ENCODE results near the gene SVOPL. TPM values are rescaled to one million over a fixed set of nuclear protein-coding genes. Genes with fewer than 3 reads are reported as not detected.

Gene SVOPL
- total RNA-seq, 4 donors from 2014 or later = 4.1 to 4.6 TPM; not detected in 2

DNA sequence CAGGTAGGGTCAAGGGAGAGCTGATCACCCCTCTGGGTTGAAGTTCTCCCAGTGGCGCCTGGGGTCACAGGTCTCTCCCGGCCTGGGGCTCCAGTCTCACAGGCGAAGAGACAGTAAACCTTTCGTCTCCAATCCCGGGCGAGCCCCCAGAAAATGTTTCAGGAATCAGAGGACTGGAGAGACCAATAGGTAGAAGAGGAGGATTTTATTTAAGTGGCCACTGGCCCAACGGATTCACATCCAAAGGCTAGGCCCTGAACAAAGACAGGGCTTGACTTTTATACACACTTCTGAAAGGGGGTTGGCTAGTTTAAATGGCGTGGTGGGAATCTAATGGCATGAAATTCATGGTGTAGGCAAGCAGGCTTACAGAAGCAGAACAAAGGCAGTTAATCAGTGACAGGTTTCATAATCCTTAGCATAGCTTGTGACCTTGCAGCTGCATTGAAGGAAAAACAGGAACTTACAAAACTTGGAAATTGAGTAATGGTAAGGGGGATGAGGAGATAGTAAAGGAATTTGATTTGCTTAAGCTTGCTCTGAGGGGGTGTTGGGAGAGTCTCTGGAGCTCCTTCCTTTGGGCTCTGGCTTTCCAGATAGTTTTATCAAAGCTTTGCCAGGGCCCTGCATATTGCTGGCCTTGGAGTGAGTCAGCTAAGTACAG, 135.6 kb downstream of the SVOPL start:
- Histone ChIP-seq H3K9me3 (peaks cover 29 to 35% of the 10 kb centered on the region in 2 donors), H3K27me3 (no peaks in the 10 kb centered on the region), H3K4me1 (no peaks in the 10 kb centered on the region), H3K4me3 (no peak overlapping the region), H3K27ac (no peak overlapping the region), H3K36me3 (peaks cover 0 to 93% (median 38%) of the 10 kb centered on the region in 4 donors)
- DNase-seq = no peak
- intact Hi-C loops (cut with DNase I; ENCODE audit: low total_unique reads) (no loop called here), in situ Hi-C loops (cut with MboI; ENCODE audit: low pct_ligation_motif_present in 1 of 4, low pct_unique_long_range_greater_than_20kb in 1 of 4, low sequenced_read_pairs in 3 of 4) (no loop called here)
- 96 to 100% methylated on average over 2 to 8 of the region's 8 CpGs for WGBS, 2 donors (ENCODE audit: low coverage in 1 of 2)
- no peak for TF ChIP-seq EP300 (IDR thresholded peaks at IDR 0.05; ENCODE audit: low read depth)
- TF ChIP-seq, protein P1, sequence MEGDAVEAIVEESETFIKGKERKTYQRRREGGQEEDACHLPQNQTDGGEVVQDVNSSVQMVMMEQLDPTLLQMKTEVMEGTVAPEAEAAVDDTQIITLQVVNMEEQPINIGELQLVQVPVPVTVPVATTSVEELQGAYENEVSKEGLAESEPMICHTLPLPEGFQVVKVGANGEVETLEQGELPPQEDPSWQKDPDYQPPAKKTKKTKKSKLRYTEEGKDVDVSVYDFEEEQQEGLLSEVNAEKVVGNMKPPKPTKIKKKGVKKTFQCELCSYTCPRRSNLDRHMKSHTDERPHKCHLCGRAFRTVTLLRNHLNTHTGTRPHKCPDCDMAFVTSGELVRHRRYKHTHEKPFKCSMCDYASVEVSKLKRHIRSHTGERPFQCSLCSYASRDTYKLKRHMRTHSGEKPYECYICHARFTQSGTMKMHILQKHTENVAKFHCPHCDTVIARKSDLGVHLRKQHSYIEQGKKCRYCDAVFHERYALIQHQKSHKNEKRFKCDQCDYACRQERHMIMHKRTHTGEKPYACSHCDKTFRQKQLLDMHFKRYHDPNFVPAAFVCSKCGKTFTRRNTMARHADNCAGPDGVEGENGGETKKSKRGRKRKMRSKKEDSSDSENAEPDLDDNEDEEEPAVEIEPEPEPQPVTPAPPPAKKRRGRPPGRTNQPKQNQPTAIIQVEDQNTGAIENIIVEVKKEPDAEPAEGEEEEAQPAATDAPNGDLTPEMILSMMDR (IDR thresholded peaks at IDR 0.05) = no peak
- no peak for TF ChIP-seq POLR2A (IDR thresholded peaks at IDR 0.05)
- TF ChIP-seq POLR2AphosphoS5 (IDR thresholded peaks at IDR 0.05) = no peak

DNA sequence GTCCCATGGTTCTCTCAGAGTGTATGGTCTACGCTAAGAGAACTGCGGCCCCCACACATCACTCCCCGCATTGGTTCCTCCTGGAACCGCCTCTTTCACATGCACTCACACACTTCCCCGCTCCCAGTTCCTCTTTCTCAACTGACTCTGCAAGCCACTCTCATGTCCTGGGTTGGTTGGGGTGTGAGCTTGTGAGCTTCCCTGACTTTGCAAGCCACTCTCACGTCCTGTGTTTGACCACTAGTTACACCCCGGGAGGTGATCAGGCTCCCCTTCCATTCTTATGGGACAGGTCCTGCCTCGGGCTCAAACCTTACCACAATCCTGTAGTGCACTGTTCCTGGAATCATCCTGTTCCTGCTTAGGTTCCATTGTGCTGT, 136.1 kb downstream of the SVOPL start:
- H3K27me3 ChIP-seq = no peaks in the 10 kb centered on the region
- DNase-seq = no peak
- H3K4me3 ChIP-seq = no peak overlapping the region
- no peak overlapping the region for H3K27ac ChIP-seq
- H3K9me3 ChIP-seq = peaks cover 29 to 35% of the 10 kb centered on the region in 2 donors
- WGBS, 2 donors (ENCODE audit: low coverage in 1 of 2) = 94 to 100% methylated on average over 5 to 8 of the region's 8 CpGs
- peaks cover 0 to 95% (median 39%) of the 10 kb centered on the region in 4 donors for H3K36me3 ChIP-seq
- H3K4me1 ChIP-seq = no peaks in the 10 kb centered on the region
- in situ Hi-C loops (cut with MboI; ENCODE audit: low pct_ligation_motif_present in 1 of 4, low pct_unique_long_range_greater_than_20kb in 1 of 4, low sequenced_read_pairs in 3 of 4) = no loop called here
- TF ChIP-seq, protein P1 (IDR thresholded peaks at IDR 0.05) = no peak
- TF ChIP-seq POLR2A (IDR thresholded peaks at IDR 0.05) (no peak), POLR2AphosphoS5 (IDR thresholded peaks at IDR 0.05) (no peak), EP300 (IDR thresholded peaks at IDR 0.05; ENCODE audit: low read depth) (no peak)
- intact Hi-C loops (cut with DNase I; ENCODE audit: low total_unique reads) = no loop called here

DNA sequence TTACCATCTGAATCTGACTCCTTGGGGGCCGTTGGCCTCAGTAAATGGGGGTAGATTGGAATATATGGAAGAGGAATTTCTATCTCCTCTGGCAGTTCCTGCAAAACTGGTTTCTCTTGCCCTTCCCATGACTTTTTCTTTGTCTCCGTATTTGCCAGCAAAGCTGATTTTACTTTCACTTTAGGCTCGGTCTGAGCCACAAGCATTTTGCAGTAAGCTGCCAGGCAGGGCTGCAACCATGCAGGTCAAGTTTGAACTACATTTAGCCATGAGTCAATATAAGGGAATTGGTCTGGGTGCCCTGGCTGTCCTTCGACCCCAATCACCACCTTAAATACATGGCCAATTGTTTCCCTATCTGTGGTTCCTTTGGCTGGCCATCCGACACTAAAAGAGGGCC, 136.8 kb downstream of the SVOPL start:
- WGBS, 2 donors (ENCODE audit: low coverage in 1 of 2) = 77 to 92% methylated on average over 2 to 5 of the region's 5 CpGs
- intact Hi-C loops (cut with DNase I; ENCODE audit: low total_unique reads) = no loop called here
- Histone ChIP-seq H3K9me3 (peaks cover 29 to 35% of the 10 kb centered on the region in 2 donors), H3K27me3 (no peaks in the 10 kb centered on the region), H3K4me3 (no peak overlapping the region), H3K4me1 (no peaks in the 10 kb centered on the region), H3K27ac (no peak overlapping the region), H3K36me3 (peaks cover 0 to 95% (median 38%) of the 10 kb centered on the region in 4 donors)
- in situ Hi-C loops (cut with MboI; ENCODE audit: low pct_ligation_motif_present in 1 of 4, low pct_unique_long_range_greater_than_20kb in 1 of 4, low sequenced_read_pairs in 3 of 4) = no loop called here
- no peak for TF ChIP-seq POLR2A (IDR thresholded peaks at IDR 0.05)
- DNase-seq = no peak

DNA sequence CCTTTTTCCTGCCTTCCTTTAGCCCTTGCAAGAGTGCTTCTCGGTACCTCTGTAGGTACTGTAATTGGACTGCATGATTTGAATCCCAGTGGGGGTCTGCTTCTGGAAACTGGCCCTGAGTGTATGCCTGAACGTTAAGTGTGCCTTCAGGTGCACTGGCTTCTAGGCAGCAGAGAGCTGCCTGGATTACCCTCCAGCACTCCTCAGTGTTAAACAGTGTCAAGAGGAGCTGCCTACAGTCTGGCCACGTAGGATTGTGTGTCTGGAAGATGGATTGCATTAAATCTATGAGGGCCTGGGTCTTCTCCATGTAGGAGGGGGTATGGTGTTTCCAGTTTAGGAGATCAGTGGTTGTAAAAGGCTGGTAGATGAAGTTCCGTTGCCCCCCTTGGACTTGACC, 137.4 kb downstream of the SVOPL start:
- peaks cover 35% of the 10 kb centered on the region in 2 donors for H3K9me3 ChIP-seq
- TF ChIP-seq POLR2A (IDR thresholded peaks at IDR 0.05) = no peak
- TF ChIP-seq EP300 (IDR thresholded peaks at IDR 0.05; ENCODE audit: low read depth) = no peak
- TF ChIP-seq, protein P1 (IDR thresholded peaks at IDR 0.05) = no peak
- TF ChIP-seq POLR2AphosphoS5 (IDR thresholded peaks at IDR 0.05) = no peak
- intact Hi-C loops (cut with DNase I; ENCODE audit: low total_unique reads) (no loop called here), in situ Hi-C loops (cut with MboI; ENCODE audit: low pct_ligation_motif_present in 1 of 4, low pct_unique_long_range_greater_than_20kb in 1 of 4, low sequenced_read_pairs in 3 of 4) (no loop called here)
- H3K36me3 ChIP-seq = peaks cover 0 to 95% (median 37%) of the 10 kb centered on the region in 4 donors
- DNase-seq = no peak
- no peak overlapping the region for H3K27ac ChIP-seq
- no peak overlapping the region for H3K4me3 ChIP-seq
- no peaks in the 10 kb centered on the region for H3K4me1 ChIP-seq
- WGBS, 2 donors (ENCODE audit: low coverage in 1 of 2) = 88% methylated on average over 4 of the region's 4 CpGs; no CpG with 5 or more reads in 1 of the 2 donors
- H3K27me3 ChIP-seq = no peaks in the 10 kb centered on the region

All from transverse colon (tissue), 4 donors.